ENCODE measurements around the gene RHBDD2. TPM values are rescaled to one million over a fixed set of nuclear protein-coding genes. Genes with fewer than 3 reads are reported as not detected.
"Not testable (repeated sequence)": the region's sequence is repeated elsewhere in the genome, so short reads cannot be mapped to it uniquely, and the experiment has no call there.

The RHBDD2 gene
- total RNA-seq, 1 experiment from 2014 or later: 12.8 TPM

DNA sequence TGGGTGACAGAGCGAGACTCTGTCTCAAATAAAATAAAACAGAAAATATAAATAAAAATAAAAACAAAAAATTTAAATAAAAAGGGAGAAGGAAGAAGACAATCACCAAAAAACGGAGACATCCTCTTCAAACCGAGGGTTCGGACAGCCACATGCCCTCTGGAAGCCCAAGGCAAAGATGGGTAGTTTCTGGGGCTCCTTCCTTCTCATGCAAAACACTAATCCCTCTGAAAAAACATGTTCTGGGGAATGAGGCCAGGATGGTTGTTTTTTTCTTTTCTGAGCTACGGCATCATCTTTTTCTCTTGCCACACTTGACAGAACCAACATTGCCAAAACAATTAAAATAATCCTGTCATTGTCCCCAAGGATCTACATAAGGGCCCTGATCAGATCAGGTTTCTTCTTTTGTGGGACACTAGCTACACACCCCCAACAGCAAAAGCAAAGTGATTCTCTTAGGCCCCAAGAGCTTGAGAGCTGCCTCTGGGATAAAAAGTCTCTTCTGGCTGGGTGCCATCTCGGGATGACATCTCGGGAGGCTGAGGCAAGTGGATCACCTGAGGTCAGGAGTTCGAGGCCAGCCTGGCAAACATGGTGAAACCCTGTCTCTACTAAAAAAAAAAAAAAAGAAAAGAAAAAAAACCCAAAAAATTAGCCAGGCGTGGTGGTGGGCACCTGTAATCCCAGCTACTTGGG is 21.9 kb downstream of the RHBDD2 start:
- H3K27me3 ChIP-seq: no peaks in the 10 kb centered on the region
- DNase-seq: no peak
- no peaks in the 10 kb centered on the region for H3K9me3 ChIP-seq
- H3K4me3 ChIP-seq: no peak overlapping the region
- no peaks in the 10 kb centered on the region for H3K36me3 ChIP-seq

DNA sequence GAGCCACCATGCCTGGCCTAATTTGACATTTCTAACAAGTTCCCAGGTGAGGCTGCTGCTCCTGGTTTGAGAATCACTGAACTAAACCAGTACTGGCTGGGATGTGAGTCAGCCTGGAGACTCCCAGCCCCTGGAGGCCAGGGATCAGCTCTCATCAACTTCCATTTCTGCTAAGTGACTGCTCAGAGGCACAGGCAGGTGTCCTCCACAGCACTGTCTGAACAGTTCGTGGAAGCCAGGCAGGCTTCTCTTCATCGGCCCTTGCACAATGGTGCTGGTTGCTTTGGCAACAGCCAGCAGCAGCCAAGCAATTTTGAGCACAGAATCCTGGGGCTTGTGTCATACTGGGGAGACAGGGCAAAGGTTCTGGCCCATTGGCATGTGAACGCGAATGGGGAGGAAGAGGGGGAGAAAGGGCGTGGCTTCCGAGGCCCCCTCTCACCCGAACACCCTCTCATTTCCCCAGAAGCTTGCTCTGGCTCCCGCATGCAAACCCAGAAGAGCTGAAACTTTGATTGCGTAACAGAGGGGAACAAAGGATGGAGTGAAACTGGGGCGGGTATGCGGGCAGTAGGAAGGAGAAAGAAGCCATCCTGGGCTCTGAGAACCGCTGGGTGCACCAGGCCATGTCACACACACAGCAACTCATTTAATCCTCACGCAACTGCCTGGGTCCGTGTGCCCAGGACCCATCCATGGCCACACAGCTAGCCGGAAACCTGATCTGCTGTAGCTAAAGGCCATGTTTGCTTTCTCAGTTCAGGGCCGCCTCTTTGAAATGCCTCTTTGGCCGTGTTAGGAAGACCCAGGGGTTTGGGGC is 27.2 kb downstream of the RHBDD2 start:
- no peaks in the 10 kb centered on the region for H3K36me3 ChIP-seq
- DNase-seq: no peak
- no peaks in the 10 kb centered on the region for H3K9me3 ChIP-seq
- no peaks in the 10 kb centered on the region for H3K27me3 ChIP-seq
- H3K4me3 ChIP-seq: no peak overlapping the region

DNA sequence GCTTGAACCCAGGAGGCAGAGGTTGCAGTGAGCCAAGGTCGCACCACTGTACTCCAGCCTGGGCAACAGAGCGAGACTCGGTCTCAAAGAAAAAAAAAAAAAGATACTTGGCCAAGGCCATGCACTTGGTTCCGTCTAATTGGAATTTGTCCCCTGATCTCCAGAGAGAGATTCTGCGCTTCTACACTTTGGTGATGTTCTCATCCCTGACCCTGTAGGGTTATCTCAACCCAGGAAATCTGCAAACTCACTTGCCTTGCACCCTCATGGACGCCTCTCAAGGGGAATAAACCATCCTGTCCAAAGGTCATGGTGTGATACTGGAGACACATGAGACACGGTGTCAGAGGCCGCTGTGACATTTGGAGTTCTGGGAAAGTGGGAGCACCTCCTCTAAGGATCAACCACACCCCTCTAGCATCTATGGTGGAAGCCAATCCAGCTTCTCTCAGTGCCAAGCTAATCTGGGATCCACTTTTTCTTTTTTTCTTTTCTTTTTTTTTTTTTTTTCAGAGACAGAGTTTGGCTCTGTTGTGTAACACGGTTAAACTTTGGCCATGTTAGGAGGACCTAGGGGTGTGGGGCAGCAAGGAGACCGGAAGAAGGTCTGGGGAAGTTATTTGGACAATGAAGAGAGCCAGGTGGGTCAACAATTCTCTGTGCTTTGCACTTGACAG is 28.3 kb downstream of the RHBDD2 start:
- Histone ChIP-seq H3K4me3 (no peak overlapping the region), H3K27me3 (no peaks in the 10 kb centered on the region), H3K36me3 (no peaks in the 10 kb centered on the region), H3K9me3 (no peaks in the 10 kb centered on the region)
- DNase-seq: no peak

DNA sequence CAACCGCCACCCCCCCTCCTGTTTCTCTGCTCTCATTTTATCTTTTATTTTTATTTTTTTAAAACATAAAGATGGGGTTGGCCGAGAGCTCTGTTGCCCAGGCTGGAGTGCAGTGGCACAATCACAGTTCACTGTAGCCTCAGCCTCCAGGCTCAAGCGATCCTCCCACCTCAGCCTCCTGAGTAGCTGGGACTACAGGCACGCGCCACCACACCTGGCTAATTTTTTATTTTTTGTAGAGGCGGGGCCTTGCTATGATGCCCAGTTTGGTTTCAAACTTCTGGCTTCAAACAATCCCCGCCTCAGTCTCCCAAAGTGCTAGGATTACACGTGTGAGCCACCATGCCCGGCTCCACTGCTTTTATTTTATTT is 28.8 kb downstream of the RHBDD2 start:
- not testable (repeated sequence) for H3K36me3 ChIP-seq

DNA sequence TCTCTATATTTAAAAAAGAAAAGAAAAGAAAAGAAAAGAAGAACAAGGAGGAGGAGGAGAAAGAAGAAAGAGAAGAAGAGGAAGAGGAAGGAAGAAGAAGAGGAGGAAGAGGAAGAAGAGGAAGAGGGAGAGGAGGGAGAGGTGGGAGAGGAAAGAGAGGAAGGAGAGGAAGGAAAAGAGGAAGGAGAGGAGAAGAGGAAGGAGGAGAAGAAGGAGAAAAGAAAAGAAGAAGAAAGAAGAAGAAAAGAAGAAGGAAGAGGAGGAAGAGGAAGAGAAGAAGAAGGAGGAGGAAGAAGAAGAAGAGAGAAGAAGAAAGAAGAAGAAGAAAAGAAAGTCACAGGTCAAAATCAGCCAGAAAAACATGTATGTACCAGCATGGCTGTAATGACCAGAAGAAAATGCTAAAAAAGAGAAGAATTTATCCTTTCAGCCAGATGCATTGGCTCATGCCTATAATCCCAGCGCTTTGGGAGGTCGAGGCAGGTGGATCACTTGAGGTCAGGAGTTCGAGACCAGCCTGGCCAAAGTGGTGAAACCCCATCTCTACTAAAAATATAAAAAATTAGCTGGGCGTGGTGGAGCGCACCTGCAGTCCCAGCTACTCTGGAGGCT is 30.8 kb downstream of the RHBDD2 start:
- H3K36me3 ChIP-seq: no peaks in the 10 kb centered on the region
- H3K27me3 ChIP-seq: no peaks in the 10 kb centered on the region
- no peak for DNase-seq
- H3K4me3 ChIP-seq: no peak overlapping the region
- no peaks in the 10 kb centered on the region for H3K9me3 ChIP-seq

More for the DNA sequence above, 28.8 kb downstream of the RHBDD2 start:
- not testable (repeated sequence) for H3K4me3 ChIP-seq, H3K9me3 ChIP-seq, H3K27me3 ChIP-seq, DNase-seq

DNA sequence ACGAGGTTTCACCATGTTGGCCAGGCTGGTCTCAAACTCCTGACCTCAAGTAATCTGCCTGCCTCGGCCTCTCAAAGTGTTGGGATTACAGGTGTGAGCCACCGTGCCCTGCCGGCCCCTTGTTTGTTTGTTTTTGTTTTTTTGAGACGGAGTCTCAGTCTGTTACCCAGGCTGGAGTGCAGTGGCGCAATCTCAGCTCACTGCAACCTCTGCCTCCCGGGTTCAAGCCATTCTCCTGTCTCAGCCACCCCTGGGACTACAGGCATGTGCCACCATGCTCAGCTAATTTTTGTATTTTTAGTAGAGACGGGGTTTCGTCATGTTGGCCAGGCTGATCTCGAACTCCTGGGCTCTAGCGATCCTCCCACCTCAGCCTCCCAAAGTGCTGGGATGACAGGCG is 32.4 kb downstream of the RHBDD2 start:
- not testable (repeated sequence) for H3K9me3 ChIP-seq, DNase-seq, H3K27me3 ChIP-seq, H3K4me3 ChIP-seq, H3K36me3 ChIP-seq

DNA sequence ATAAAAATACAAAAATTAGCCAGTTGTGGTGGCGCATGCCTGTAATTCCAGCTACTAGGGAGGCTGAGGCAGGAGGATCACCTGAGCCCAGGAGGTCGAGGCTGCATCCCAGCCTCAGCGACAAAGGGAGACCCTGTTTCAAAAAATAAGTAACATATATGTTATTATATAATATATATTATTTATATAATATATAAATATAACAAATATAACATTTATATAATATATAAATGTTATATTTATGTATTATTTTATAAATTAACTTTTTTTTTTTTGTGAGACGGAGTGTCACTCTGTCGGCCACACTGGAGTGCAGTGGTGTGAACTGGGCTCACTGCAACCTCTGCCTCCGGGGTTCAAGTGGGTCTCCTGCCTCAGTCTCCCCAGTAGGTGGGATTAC is 34.6 kb downstream of the RHBDD2 start:
- Histone ChIP-seq H3K27me3 (no peaks in the 10 kb centered on the region), H3K9me3 (no peaks in the 10 kb centered on the region), H3K4me3 (no peak overlapping the region), H3K36me3 (no peaks in the 10 kb centered on the region)
- DNase-seq: no peak

DNA sequence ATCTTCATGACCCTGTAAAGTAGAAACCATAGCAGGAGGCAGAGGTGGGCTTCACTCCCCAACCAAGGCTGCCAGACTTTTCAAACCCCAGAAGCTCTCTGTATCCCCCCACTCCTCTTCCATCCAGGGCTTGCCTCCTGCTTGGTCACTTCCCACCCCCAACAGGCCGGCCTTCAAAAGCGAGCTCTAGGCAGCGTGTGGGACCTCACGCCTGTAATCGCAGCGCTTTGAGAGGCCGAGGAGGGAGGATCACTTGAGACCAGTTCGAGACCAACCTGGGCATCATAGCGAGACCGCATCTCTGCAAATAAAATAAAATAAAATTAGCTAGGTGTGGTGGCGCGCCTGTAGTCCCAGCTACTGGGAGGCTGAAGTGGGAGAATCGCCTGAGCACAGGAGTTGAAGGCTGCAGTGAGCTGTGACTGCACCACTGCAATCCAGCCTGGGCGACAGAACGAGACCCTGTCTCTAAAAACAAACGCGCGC is 35.4 kb downstream of the RHBDD2 start:
- peak overlapping the region; percentile 79 for H3K4me3 ChIP-seq
- no peaks in the 10 kb centered on the region for H3K36me3 ChIP-seq
- no peaks in the 10 kb centered on the region for H3K9me3 ChIP-seq
- no peaks in the 10 kb centered on the region for H3K27me3 ChIP-seq
- DNase-seq: no peak

DNA sequence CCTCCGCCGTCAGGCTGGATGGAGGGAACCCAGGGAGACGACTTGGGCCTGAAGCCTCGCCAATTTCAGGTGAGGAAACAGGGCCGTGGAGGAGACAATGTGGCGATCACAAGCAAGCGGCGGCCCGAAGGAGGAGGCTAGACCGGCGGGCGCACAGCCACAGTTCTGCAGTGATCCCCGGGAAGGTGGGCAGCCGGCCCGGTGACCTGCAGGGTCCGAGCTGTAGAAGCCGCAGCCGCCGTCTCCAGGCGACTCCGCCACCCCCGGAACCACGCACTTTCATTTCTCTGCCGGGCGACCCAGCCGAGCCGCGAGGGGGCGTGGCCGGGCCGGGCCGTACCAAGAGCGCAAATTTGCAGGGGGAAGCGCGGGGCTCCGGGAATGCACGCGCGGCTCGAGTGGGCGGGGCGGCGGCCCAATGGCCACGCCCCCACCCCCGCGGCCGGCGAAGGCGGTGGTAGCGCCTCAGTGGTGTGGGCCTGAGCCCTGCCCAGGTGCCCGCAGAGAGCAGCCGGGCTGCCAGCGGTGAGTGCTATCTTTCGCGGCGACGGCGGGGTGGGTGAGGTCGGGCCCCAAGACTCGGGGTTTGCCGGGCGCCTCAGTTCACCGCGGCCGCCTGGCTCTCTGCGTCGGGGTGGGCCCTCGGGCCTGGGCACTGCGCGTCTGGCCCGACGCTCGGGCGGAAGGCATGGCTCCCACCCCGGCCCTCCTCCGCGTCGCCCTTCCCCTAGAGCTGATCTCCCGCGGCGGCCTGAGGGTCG is 36.0 kb downstream of the RHBDD2 start, which contains the start of gene POR:
Gene POR, plus strand, starts transcription at position 501 of the 761 bp plus-strand sequence. CDS start 38,847 bp downstream, outside the sequence.
- Histone ChIP-seq H3K9me3 (no peaks in the 10 kb centered on the region), H3K27me3 (no peaks in the 10 kb centered on the region), H3K36me3 (no peaks in the 10 kb centered on the region), H3K4me3 (peak within 1 kb of the TSS; percentile 79)
- DNase-seq: peak; percentile 89

DNA sequence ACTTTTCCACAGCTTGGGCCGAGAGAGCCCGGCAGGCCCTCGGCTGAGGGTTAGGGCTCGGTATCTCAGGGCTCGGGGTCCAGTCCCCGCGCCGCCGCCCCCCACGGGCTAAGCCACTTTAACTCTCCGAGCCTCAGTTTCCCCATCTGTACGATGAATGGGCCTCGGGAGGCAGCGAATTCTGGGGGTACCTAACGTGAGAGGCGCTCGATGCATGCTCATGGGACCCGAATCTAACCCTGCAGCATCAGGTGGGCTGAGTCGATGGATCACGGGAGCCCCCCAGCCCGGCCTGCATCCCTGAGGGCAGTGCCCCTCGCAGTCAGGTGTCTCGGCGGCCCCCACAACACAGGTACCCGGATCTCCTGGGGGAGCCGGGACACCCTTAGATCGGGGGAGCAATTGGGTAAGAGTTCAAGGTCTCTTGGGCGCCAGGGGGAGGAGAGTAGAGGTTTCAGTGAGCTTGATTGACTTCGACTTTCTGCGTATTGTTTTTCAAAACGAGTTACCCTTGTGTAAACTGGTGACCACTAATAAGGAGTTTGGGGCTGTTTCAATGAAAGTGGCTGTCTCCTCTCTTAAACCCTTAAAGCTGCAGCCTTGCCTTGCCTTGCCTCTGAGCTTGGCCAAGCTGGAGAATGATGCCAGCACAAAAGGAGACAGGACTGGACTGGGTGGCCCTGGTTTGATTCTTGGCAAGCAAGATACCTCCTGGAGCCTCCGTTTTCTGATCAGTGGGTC is 36.8 kb downstream of the RHBDD2 start:
- Histone ChIP-seq H3K36me3 (no peaks in the 10 kb centered on the region), H3K9me3 (no peaks in the 10 kb centered on the region), H3K27me3 (no peaks in the 10 kb centered on the region), H3K4me3 (peak overlapping the region; percentile 79)
- DNase-seq: no peak

DNA sequence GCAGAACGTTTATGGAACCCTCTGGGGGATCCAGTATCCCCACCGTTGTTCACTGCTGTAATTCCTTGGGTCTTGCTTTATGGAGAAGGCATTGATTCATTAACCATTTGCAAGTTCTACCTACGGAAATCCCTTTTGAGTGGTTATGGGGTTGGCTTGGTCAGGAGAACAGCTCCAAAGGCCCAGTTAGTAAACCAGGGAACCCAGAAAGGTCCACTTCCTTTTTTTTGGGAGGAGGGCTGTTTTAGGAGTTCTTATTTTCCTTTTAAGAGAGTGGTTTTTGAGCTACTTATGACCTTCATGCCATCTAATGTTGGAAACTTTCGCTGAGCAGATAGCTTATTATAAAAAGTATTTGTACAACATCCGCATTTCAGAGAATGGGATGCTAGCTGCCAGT is 37.4 kb downstream of the RHBDD2 start:
- no peak for DNase-seq
- Histone ChIP-seq H3K9me3 (no peaks in the 10 kb centered on the region), H3K27me3 (no peaks in the 10 kb centered on the region), H3K4me3 (peak overlapping the region; percentile 79), H3K36me3 (no peaks in the 10 kb centered on the region)

DNA sequence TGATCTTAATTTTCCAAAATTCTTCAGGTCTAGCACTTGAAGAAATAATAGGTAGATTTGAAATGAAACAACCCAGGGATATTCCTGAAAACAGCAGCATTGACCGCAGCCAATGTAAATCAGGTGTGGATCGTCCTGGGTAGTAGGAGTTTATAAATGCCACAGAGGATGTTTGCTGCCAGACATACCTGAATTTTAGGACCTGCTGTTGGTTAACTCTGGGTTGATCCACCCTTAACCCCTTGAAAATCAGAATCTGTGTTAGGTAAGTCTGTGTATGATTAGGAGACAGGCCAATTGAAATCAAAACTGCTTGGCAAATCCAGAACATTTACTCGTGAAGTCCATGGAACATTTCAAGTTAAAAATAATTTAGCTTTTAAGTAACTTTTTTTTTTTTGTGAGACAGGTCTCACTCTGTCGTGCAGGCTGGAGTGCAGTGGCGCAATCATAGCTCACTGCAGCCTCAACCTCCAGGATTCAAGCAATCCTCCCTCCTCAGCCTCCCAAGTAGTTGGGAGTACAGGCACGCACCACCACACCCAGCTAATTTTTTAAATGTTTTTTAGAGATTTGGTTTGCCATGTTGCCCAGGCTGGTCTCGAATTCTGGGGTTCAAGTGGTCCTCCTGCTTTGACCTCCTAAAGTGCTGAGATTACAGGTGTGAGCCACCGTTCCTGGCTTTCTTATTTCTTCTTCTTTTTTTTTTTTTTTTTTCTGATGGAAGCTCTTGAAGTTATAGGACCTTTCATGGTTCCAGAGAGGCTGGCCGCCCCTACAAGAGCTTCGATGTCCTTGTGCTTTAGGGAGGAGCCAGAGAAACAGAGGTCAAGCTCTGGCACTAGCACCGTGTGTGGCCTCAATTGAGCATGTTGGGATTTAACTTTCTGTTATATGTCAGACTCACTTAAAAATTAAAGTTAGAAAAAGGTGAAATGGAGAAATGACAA is 38.1 kb downstream of the RHBDD2 start:
- H3K27me3 ChIP-seq: no peaks in the 10 kb centered on the region
- no peaks in the 10 kb centered on the region for H3K9me3 ChIP-seq
- no peaks in the 10 kb centered on the region for H3K36me3 ChIP-seq
- no peak overlapping the region for H3K4me3 ChIP-seq
- no peak for DNase-seq

DNA sequence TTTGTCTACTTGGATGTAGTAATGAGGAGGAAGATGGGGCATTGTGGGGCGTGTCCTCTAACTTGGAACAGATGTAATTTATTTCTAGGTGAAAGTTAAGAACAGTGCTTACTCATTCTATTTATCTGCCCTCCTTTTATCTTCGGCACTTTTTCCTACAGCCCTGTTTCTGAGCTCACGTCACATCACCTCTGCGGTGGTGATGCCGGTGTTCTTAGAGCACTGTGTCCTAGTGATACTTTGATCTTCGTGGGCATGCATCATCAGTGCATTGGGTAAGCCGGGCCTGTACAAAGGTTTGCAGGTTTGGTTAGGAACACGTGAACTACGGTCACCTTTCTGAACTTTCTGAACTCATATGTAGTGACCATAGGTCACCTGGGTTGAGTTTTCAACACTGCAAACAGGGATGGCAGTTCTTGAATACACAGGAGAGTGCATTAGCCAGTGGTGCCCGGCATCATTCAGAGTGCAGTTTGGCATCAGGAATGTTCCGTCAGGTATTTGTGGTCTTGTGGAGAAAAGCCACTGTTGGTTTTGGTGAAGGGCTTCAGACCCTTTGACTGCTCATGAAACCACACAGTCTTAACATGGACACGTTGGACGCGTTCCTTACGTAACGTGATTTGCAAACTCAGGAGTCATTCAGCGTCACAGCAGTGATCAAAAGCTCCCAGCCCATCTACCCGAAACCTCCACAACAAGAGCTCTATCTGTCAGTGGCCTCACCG is 41.8 kb downstream of the RHBDD2 start:
- Histone ChIP-seq H3K4me3 (no peak overlapping the region), H3K36me3 (no peaks in the 10 kb centered on the region), H3K9me3 (no peaks in the 10 kb centered on the region), H3K27me3 (no peaks in the 10 kb centered on the region)
- no peak for DNase-seq

DNA sequence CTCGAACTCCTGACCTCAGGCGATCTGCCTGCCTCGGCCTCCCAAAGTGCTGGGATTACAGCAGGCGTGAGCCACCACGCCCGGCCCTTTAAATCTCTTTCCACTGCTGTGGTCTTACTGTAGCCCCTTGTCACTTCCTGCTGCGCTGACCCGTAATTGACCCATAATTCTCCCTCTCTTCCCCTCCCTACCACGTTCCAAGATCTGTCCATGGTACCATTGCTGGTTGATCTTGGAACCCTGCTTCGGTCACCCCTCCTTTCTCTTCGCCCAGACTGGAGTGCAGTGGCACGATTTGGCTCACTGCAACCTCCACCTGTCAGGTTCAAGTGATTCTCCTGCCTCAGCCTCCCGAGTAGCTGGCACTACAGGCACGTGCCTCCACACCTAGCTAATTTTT is 42.6 kb downstream of the RHBDD2 start:
- H3K27me3 ChIP-seq: no peaks in the 10 kb centered on the region

More for the DNA sequence above, 42.6 kb downstream of the RHBDD2 start:
- no peaks in the 10 kb centered on the region for H3K9me3 ChIP-seq
- no peaks in the 10 kb centered on the region for H3K36me3 ChIP-seq
- H3K4me3 ChIP-seq: no peak overlapping the region
- no peak for DNase-seq
